K562 (cell line): ENCODE results near the gene DNAJB11. TPM values are rescaled to one million over a fixed set of nuclear protein-coding genes. Genes with fewer than 3 reads are reported as not detected.

Experiments
- ATAC-seq: fragments of 200-7000 bp; cut with Tn5 transposase; 3 replicates; pipeline ENCODE4 v1.9.1; 2020; ENCODE audit warnings: moderate library complexity
- BruUV-seq: library from RNA; stranded (reverse); fragments of 400-500 nt; replicated peaks from 2 replicates; lab custom pipeline; 2021; lab: Mats Ljungman, UMichigan
- CTCF ChIA-PET: fragments of 300-600 bp; formaldehyde crosslinking; extraction: SDS; loops from one replicate; lab custom pipeline; 2021; ENCODE audit warnings: low intra/inter-chr PET ratio; lab: Yijun Ruan, JAX
- POLR2A ChIA-PET: fragments of 300-600, 350-650 bp; sonication (Branson Sonifier 250); formaldehyde crosslinking; extraction: SDS; loops from one replicate; lab custom pipeline; 2021; ENCODE audit warnings: antibody characterized with exemption, inconsistent platforms; lab: Yijun Ruan, JAX
- DNase-seq, 4 experiments: peaks; one replicate each; pipeline versions ENCODE4 v3.0.0 to v3.0.0-alpha.2; 2011 to 2018; ENCODE audit warnings: low spot score in 3 of 4, mixed read lengths in 3 of 4; ENCODE audit errors: extremely low read depth in 1 of 4
- FAIRE-seq: peaks from 2 replicates; lab custom pipeline; 2011; peaks lifted over from hg19 to GRCh38; lab: Jason Lieb, UNC
- H2AFZ ChIP-seq: 2 replicates; pipeline ENCODE4 v1.6.0; 2011; ENCODE audit warnings: low read depth, low read length, control low read depth, inconsistent platforms
- H3K27ac ChIP-seq: fragments of 200-600 bp; 3 replicates; pipeline ENCODE4 v1.8.0; 2011; ENCODE audit warnings: low read depth, mild to moderate bottlenecking, control low read depth, inconsistent platforms, low read length, moderate library complexity, mixed read lengths; ENCODE audit errors: extremely low read depth
- H3K27me3 ChIP-seq, 2 experiments: fragments of 300-600 bp in 1 of 2; 2 replicates in 1 of 2; 3 replicates in 1 of 2; pipeline versions ENCODE4 v1.6.0 to v1.8.0; 2011; ENCODE audit warnings: inconsistent platforms in 2 of 2, low read length in 2 of 2, mild to moderate bottlenecking in 1 of 2, mixed read lengths in 1 of 2, moderate library complexity in 1 of 2; ENCODE audit not compliant: control insufficient read depth in 2 of 2, insufficient read depth in 2 of 2
- H3K36me3 ChIP-seq: fragments of 300-600 bp; 3 replicates; pipeline ENCODE4 v1.8.0; 2011; ENCODE audit warnings: mild to moderate bottlenecking, low read length, inconsistent platforms; ENCODE audit not compliant: control insufficient read depth, insufficient read depth
- H3K4me1 ChIP-seq, 2 experiments: fragments of 200-600 bp in 1 of 2; replicated peaks in 1 of 2; 2 replicates in 1 of 2; 3 replicates in 1 of 2; pipeline versions ENCODE4 v1.5.1 to v1.8.0; 2011; ENCODE audit warnings: inconsistent platforms in 2 of 2, low read length in 2 of 2, mild to moderate bottlenecking in 1 of 2, mixed read lengths in 1 of 2, moderate library complexity in 1 of 2; ENCODE audit not compliant: control insufficient read depth in 2 of 2, insufficient read depth in 2 of 2
- H3K4me2 ChIP-seq: 2 replicates; pipeline ENCODE4 v1.6.1; 2011; ENCODE audit warnings: low read length, control low read depth, inconsistent platforms, mixed read lengths; ENCODE audit not compliant: insufficient read depth
- H3K4me3 ChIP-seq: fragments of 200-600 bp; sonication (generic), shearing (Covaris generic); 2 replicates; pipeline ENCODE4 v1.5.1; 2016; ENCODE audit warnings: control low read depth, inconsistent platforms
- H3K79me2 ChIP-seq: fragments of 200-600 bp; 3 replicates; pipeline ENCODE4 v1.8.0; 2011; ENCODE audit warnings: low read length, inconsistent platforms; ENCODE audit not compliant: control insufficient read depth, insufficient read depth
- H3K9ac ChIP-seq, 2 experiments: 2 replicates each; pipeline versions ENCODE4 v1.6.0 to v1.6.1; 2011; ENCODE audit warnings: low read depth in 2 of 2, low read length in 2 of 2, control low read depth in 1 of 2, inconsistent platforms in 1 of 2, mild to moderate bottlenecking in 1 of 2, mixed read lengths in 1 of 2; ENCODE audit not compliant: insufficient read depth in 1 of 2
- H3K9me1 ChIP-seq: one replicate; pipeline ENCODE4 v1.6.0; 2011; ENCODE audit warnings: inconsistent platforms, mild to moderate bottlenecking, low read length, moderate library complexity; ENCODE audit not compliant: control insufficient read depth, insufficient read depth
- H3K9me3 ChIP-seq: replicated peaks from 2 replicates; pipeline ENCODE4 v1.5.1; 2011; ENCODE audit warnings: low read depth, low read length, inconsistent platforms; ENCODE audit not compliant: control insufficient read depth, insufficient read depth
- H4K20me1 ChIP-seq: replicated peaks from 2 replicates; pipeline ENCODE4 v1.6.1; 2011; ENCODE audit warnings: low read length, inconsistent platforms, mixed read lengths; ENCODE audit not compliant: control insufficient read depth, insufficient read depth
- ARNT ChIP-seq, 2 experiments: fragments of 450-650 bp; IDR thresholded peaks; 2 replicates each; pipeline ENCODE4 v1.6.1; 2016; ENCODE audit warnings: mild to moderate bottlenecking in 1 of 2
- CCNT2 ChIP-seq: IDR thresholded peaks from 2 replicates; pipeline ENCODE4 v1.6.1; 2011; ENCODE audit warnings: borderline replicate concordance, low read depth, mild to moderate bottlenecking, moderate library complexity, mixed read lengths, low read length; ENCODE audit not compliant: insufficient read length; ENCODE audit errors: extremely low read depth
- EP400 ChIP-seq: fragments of 450-650 bp; IDR thresholded peaks from 2 replicates; pipeline ENCODE4 v1.6.1; 2017; ENCODE audit warnings: antibody characterized with exemption, mild to moderate bottlenecking, moderate library complexity
- FUS ChIP-seq: fragments of 200-400 bp; formaldehyde crosslinking; optimal IDR thresholded peaks from 2 replicates; pipeline ENCODE3; 2017; ENCODE audit warnings: low read depth, low read length
- SAP30 ChIP-seq: fragments of 200-600 bp; sonication (generic); IDR thresholded peaks from 2 replicates; pipeline ENCODE4 v1.6.1; 2012; ENCODE audit warnings: borderline replicate concordance, low read depth, mild to moderate bottlenecking, moderate library complexity, low read length, control low read depth, inconsistent platforms; ENCODE audit not compliant: insufficient read depth, poor library complexity, severe bottlenecking
- TBP ChIP-seq: optimal IDR thresholded peaks from 2 replicates; pipeline ENCODE3; 2011; ENCODE audit warnings: low read depth, low read length, improper control_type of control experiment
- TRIM24 ChIP-seq, 2 experiments: fragments of 450-650 bp; IDR thresholded peaks; 2 replicates each; pipeline ENCODE4 v1.6.1; 2016
- ZNF785 ChIP-seq: fragments of 250-450 bp; sonication (Bioruptor Pico); IDR thresholded peaks from 2 replicates; pipeline ENCODE4 v1.4.0; 2020; ENCODE audit warnings: mild to moderate bottlenecking
- WGBS: fragments of 100-300 bp; shearing (Covaris generic); methylation state at CpG from one replicate; pipeline ENCODE4 v1.1.6; 2016; ENCODE audit warnings: low coverage, mixed read lengths; ENCODE audit not compliant: insufficient coverage; ENCODE audit errors: missing lambda C conversion rate; 5-methylcytosine and 5-hydroxymethylcytosine counted together
- in situ Hi-C: fragments of 300-500 bp; cut with MboI; formaldehyde crosslinking; loops from 4 replicates; pipeline ENCODE4 v1.15.0; 2018; ENCODE audit warnings: inconsistent platforms, mixed read lengths
- intact Hi-C: fragments of 100-400 bp; cut with micrococcal nuclease; formaldehyde crosslinking; loops from 2 replicates; pipeline ENCODE4 v1.14.2; 2022
- polyA plus RNA-seq, 8 experiments: library from polyadenylated mRNA; depleted of rRNA in 4 of 8; stranded (reverse) in 5 of 8; unstranded in 3 of 8; fragments of >200 nt; fragmentation: Nextera tagmentation in 2 of 8; fragmentation: Illumina TruSeq in 1 of 8; extraction: Ambion mirVana in 2 of 8; extraction: Trizol in 1 of 8; gene quantifications; 2 replicates each; pipeline versions ENCODE4 v1.2.1 to v1.2.3, GENCODE V29; 2011 to 2014; ENCODE audit warnings: inconsistent platforms in 1 of 8, missing spikeins in 1 of 8
- total RNA-seq, 7 experiments: library from RNA; depleted of rRNA in 6 of 7; stranded (reverse); fragments of >200 nt in 6 of 7; fragmentation: Illumina TruSeq in 2 of 7; extraction: Trizol in 2 of 7; gene quantifications; 2 replicates each; pipeline versions ENCODE4 v1.2.1 to v1.2.3, GENCODE V29; 2011 to 2021; ENCODE audit warnings: low replicate concordance in 1 of 7

DNAJB11 gene
- total and polyA plus RNA-seq, 9 of the 15 experiments (the other 6 are each of a cell fraction or from before 2014, with no cell fraction given), result 14.8 to 74.7 (median 63.8) TPM

GRCh38 chr3:186614266-186614596 lies 43.7 kb downstream of the DNAJB11 start:
- POLR2A ChIA-PET, result interaction anchor here (0.6 to 4.2 kb wide), 5 partner anchors 17 to 208 kb away, joined by 3 to 41 read pairs (median 5); partner anchors contain the start of genes DNAJB11 and EIF4A2

More at GRCh38 chr3:186614266-186614596, 43.7 kb downstream of the DNAJB11 start:
- Histone ChIP-seq H3K4me3 (no peak overlapping the region), H2AFZ (no peak overlapping the region; the same call in 1 of the 2 replicates), H3K9me3 (no peaks in the 10 kb centered on the region), H3K9me1 (no peaks in the 10 kb centered on the region), H3K36me3 (no peaks in the 10 kb centered on the region), H3K27ac (no peak overlapping the region), H3K9ac (no peak overlapping the region; a peak in 1 of 4 replicates)
- WGBS, result 11% methylated on average over 6 of the region's 6 CpGs
- FAIRE-seq (no peak), DNase-seq (no peak)
- in situ Hi-C loops (loop anchor here (10.0 kb wide), 1 partner anchor 141 kb away; no protein-coding TSS in a partner anchor), intact Hi-C loops (loop anchor here (10.0 kb wide), 2 partner anchors 69 to 551 kb away; partner anchors contain the start of gene CRYGS)
- BruUV-seq, result no TSS peak
- TF ChIP-seq EP400, result no peak
- TF ChIP-seq ARNT (IDR thresholded peaks at IDR 0.05), result no peak
- no peak for TF ChIP-seq FUS
- no peak for TF ChIP-seq TRIM24 (IDR thresholded peaks at IDR 0.05)
- no peak for TF ChIP-seq TBP
- no peak for TF ChIP-seq SAP30
- no peak for TF ChIP-seq CCNT2
- TF ChIP-seq ZNF785 (CRISPR knock-in tag), result no peak
- TF ChIP-seq, all 486 proteins: peak for 0
- H3K79me2 ChIP-seq, result no peaks in the 10 kb centered on the region
- no peak overlapping the region for H3K4me2 ChIP-seq
- no peak for ATAC-seq
- CTCF ChIA-PET, result interaction anchor here (0.7 to 1.9 kb wide), 3 partner anchors 139 to 207 kb away, joined by 3 to 13 read pairs (median 4); no protein-coding TSS in a partner anchor
- no peaks in the 10 kb centered on the region for H4K20me1 ChIP-seq
- peaks cover 3 to 10% of the 10 kb centered on the region in 2 experiments; a peak in 3 of 5 replicates for H3K4me1 ChIP-seq
- H3K27me3 ChIP-seq, result peaks cover 9 to 48% of the 10 kb centered on the region in 2 experiments; a peak in 4 of 5 replicates
